Measurements from ENCODE around the gene CRACDL. TPM values are rescaled to one million over a fixed set of nuclear protein-coding genes. Genes with fewer than 3 reads are reported as not detected.

CRACDL gene
- total and polyA plus RNA-seq, 12 donors, result 0.33 to 3.4 (median 2.1) TPM

- H3K27me3 ChIP-seq, result peaks cover 14% of the 10 kb centered on the region
- DNase-seq, result peak in 1 of 7 donors; percentile 23
- intact Hi-C loops (cut with DNase I), result no loop called here
- no peaks in the 10 kb centered on the region for H3K9me3 ChIP-seq (replicated peaks in 1 of 3)
- no peaks in the 10 kb centered on the region for H3K36me3 ChIP-seq (replicated peaks in 1 of 2)
- H3K27ac ChIP-seq, result no peak overlapping the region
- H3K4me3 ChIP-seq, result no peak overlapping the region
- TF ChIP-seq POLR2A (IDR thresholded peaks at IDR 0.05), result no peak
- no peak for TF ChIP-seq CTCF (IDR thresholded peaks at IDR 0.05)
- H3K4me1 ChIP-seq (replicated peaks in 1 of 2), result peaks cover 0 to 6% of the 10 kb centered on the region in 2 donors
- 68 to 74% (median 70%) methylated on average over 3 of the region's 3 CpGs for WGBS, 4 donors
Measured at GRCh38 chr2:98931596-98931995, 4.4 kb downstream of the CRACDL start.

- WGBS, 4 donors, result 86 to 95% (median 89%) methylated on average over 12 to 15 of the region's 15 CpGs
- no peaks in the 10 kb centered on the region for H3K36me3 ChIP-seq (replicated peaks in 1 of 2)
- no peak overlapping the region for H3K27ac ChIP-seq
- H3K9me3 ChIP-seq (replicated peaks in 1 of 3), result no peaks in the 10 kb centered on the region
- peaks cover 1% of the 10 kb centered on the region for H3K27me3 ChIP-seq
- no peak for TF ChIP-seq CTCF (IDR thresholded peaks at IDR 0.05)
- TF ChIP-seq POLR2A (IDR thresholded peaks at IDR 0.05), result no peak
- peak in 1 of 7 donors; percentile 28 for DNase-seq
- H3K4me3 ChIP-seq, result no peak overlapping the region
- intact Hi-C loops (cut with DNase I), result no loop called here
- H3K4me1 ChIP-seq (replicated peaks in 1 of 2), result no peaks in the 10 kb centered on the region
Measured at GRCh38 chr2:98929920-98930319, 6.1 kb downstream of the CRACDL start.

- 86 to 92% (median 90%) methylated on average over 10 of the region's 10 CpGs for WGBS, 4 donors
- Histone ChIP-seq H3K27me3 (peaks cover 7% of the 10 kb centered on the region), H3K4me3 (no peak overlapping the region), H3K9me3 (replicated peaks in 1 of 3) (no peaks in the 10 kb centered on the region), H3K36me3 (replicated peaks in 1 of 2) (no peaks in the 10 kb centered on the region), H3K4me1 (replicated peaks in 1 of 2) (no peaks in the 10 kb centered on the region), H3K27ac (no peak overlapping the region)
- peak in 1 of 7 donors; percentile 46 for DNase-seq
- intact Hi-C loops (cut with DNase I), result no loop called here
- TF ChIP-seq POLR2A (IDR thresholded peaks at IDR 0.05) (no peak), CTCF (IDR thresholded peaks at IDR 0.05) (no peak)
Measured at GRCh38 chr2:98928242-98928641, 7.8 kb downstream of the CRACDL start.

GRCh38 chr2:98927027-98927426 lies 9.0 kb downstream of the CRACDL start:
- Histone ChIP-seq H3K4me1 (replicated peaks in 1 of 2) (no peaks in the 10 kb centered on the region), H3K36me3 (replicated peaks in 1 of 2) (no peaks in the 10 kb centered on the region), H3K9me3 (replicated peaks in 1 of 3) (no peaks in the 10 kb centered on the region), H3K27ac (no peak overlapping the region), H3K4me3 (no peak overlapping the region), H3K27me3 (peaks cover 7% of the 10 kb centered on the region)
- intact Hi-C loops (cut with DNase I), result no loop called here
- DNase-seq, result no peak
- no peak for TF ChIP-seq CTCF (IDR thresholded peaks at IDR 0.05)
- TF ChIP-seq POLR2A (IDR thresholded peaks at IDR 0.05), result no peak
- 75 to 86% (median 83%) methylated on average over 9 to 13 of the region's 13 CpGs for WGBS, 4 donors

All from adrenal gland (tissue), 12 donors.